ENCODE results near the gene AMPH. TPM values are rescaled to one million over a fixed set of nuclear protein-coding genes. Genes with fewer than 3 reads are reported as not detected.

The AMPH gene
- total RNA-seq, 4 donors from 2014 or later = 2.8 to 41.2 (median 16.7) TPM

DNA sequence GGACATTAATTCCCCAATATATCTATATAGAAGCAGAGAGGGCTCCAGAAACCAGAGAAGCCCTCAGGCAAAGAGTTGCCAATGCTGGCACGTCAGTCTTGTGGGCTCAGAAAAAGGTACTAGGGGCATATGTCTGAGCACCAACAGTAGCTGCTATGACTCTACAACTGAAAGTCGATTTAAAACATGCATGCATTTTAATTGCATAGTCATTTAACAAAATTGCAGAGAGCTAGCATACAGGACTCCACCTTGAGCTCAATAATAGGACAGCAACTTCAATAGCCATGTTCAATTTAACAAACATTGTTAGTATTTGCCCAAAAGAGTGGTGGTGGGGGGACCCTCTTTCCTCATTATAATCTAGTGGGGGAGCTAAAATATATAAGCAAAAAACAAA lies 126.5 kb downstream of the AMPH start:
- DNase-seq (ENCODE audit: low spot score) (no peak), ATAC-seq (ENCODE audit: low FRiP score) (no peak)
- TF ChIP-seq CTCF (IDR thresholded peaks at IDR 0.05) = no peak

DNA sequence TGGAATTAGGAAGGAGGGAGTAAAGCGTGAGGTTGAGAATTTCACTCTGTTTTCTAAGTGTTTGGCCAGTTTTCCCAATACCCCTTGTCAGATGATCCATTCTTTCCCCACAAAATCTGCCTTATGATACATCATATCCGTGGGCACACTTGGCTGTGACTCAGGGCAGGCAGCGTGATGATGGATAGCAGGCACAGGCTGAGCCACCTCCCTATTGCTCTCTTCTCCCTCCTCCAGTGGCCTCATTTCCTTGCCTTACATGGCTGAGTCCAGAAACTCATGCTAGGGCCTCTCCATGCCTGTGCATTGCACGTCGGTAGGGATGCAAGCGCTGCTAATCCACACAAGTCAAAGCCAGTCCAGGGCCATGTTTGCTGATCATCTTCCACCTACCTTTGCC lies 128.3 kb downstream of the AMPH start:
- ATAC-seq (ENCODE audit: low FRiP score) = no peak
- DNase-seq (ENCODE audit: low spot score) = no peak
- no peak for TF ChIP-seq CTCF (IDR thresholded peaks at IDR 0.05)

GRCh38 chr7:38502289-38502688 lies 128.9 kb downstream of the AMPH start:
- no peak for ATAC-seq (ENCODE audit: low FRiP score)
- DNase-seq (ENCODE audit: low spot score) = no peak
- TF ChIP-seq CTCF (IDR thresholded peaks at IDR 0.05) = no peak

GRCh38 chr7:38492010-38492409 lies 139.2 kb downstream of the AMPH start:
- DNase-seq (ENCODE audit: low spot score) (no peak), ATAC-seq (ENCODE audit: low FRiP score) (no peak)
- no peak for TF ChIP-seq CTCF (IDR thresholded peaks at IDR 0.05)

DNA sequence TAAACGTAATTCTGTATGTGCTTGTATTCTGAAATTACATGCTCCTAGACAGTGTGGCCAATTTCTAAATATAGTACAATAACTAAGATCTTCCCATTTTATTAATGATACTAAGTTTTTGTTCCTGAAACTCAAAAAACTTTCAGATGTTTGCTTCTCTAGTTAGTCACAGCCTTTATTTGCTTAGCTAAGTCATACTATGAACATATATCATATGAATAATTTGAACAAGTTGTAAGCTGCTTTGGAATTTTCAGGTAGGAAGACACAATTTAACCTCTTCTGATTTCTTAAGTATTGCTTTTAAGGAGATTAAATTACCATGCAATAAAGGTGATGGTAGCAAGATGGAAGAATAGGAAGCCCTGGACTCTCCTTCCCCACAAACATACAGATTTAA lies 148.7 kb downstream of the AMPH start:
- DNase-seq (ENCODE audit: low spot score) (no peak), ATAC-seq (ENCODE audit: low FRiP score) (no peak)
- TF ChIP-seq CTCF (IDR thresholded peaks at IDR 0.05) = no peak

DNA sequence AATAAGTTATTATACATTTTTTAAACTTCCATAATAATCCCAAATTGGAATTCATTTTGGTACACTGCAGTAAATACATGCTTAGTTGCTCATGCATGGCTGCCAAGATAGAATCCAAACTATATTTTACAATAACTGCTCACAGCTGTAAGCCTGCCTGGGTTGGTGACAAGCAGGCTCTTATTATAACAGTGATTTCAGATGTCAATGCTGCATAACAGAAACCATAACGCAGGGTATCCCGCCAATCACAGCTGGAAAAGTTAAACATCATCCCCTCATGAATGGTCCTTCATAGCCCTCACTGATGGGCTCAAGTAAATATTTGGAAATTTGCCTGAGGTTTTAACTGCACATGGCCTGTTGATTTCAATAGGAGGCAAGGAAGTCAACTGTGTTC lies 149.8 kb downstream of the AMPH start:
- no peak for TF ChIP-seq CTCF (IDR thresholded peaks at IDR 0.05)
- no peak for DNase-seq (ENCODE audit: low spot score)
- ATAC-seq (ENCODE audit: low FRiP score) = no peak

DNA sequence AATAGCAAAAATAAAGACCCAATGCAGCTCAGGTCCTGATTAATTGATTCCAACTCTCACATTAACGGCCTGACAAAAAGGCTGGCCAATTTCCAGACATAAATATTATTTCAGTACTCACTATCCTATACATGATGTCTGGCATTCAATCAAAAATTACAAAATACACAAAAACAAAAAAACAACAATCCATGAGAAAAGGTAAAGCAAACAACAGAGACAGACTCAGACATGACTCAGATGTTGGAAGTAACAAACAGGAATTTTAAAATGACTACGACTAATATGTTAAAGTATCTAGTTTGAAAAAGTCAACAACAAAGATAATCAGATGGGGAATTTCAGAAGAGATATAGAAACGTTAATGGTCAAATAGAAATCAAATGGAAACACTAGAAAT lies 152.8 kb downstream of the AMPH start:
- ATAC-seq (ENCODE audit: low FRiP score) (no peak), DNase-seq (ENCODE audit: low spot score) (no peak)
- TF ChIP-seq CTCF (IDR thresholded peaks at IDR 0.05) = no peak

Data from omental fat pad (tissue), 4 donors.